ENCODE results near the gene PLGRKT. TPM values are rescaled to one million over a fixed set of nuclear protein-coding genes. Genes with fewer than 3 reads are reported as not detected.

PLGRKT gene
- total RNA-seq: 15.9 TPM
- long read RNA-seq, transcript PLGRKT-201 (6 exons, 932 nt): major isoform, 18 of 20 reads
- long read RNA-seq, partial matches to known transcripts: 1 of 20 reads
- long read RNA-seq, other reads (novel, unspliced or antisense): 1 of 20 reads

- DNase-seq: peak; percentile 98
- Histone ChIP-seq H3K9me3 (no peaks in the 10 kb centered on the region), H3K27me3 (ENCODE audit: low read depth) (no peaks in the 10 kb centered on the region), H3K4me3 (peak within 1 kb of the TSS; percentile 70), H3K4me1 (peaks cover 24% of the 10 kb centered on the region), H3K27ac (peak within 1 kb of the TSS; percentile 96), H3K36me3 (peaks cover 6% of the 10 kb centered on the region)
- intact Hi-C loops (cut with DNase I): no loop called here
- TF ChIP-seq CTCF (IDR thresholded peaks at IDR 0.05): peak; percentile 30
- ATAC-seq: peak; percentile 99 to 100
These were observed at the start of gene PLGRKT for GRCh38 chr9:5437254-5438216. Gene PLGRKT (minus strand): TSS chr9:5437925. CDS start chr9:5431977, 5,948 bp downstream.

GRCh38 chr9:5486988-5487387, 49.3 kb upstream of the PLGRKT start:
- Histone ChIP-seq H3K9me3 (no peaks in the 10 kb centered on the region), H3K36me3 (no peaks in the 10 kb centered on the region), H3K4me3 (no peak overlapping the region), H3K27me3 (ENCODE audit: low read depth) (no peaks in the 10 kb centered on the region), H3K27ac (no peak overlapping the region), H3K4me1 (peaks cover 7% of the 10 kb centered on the region)
- DNase-seq: no peak
- intact Hi-C loops (cut with DNase I): no loop called here
- no peak for TF ChIP-seq CTCF (IDR thresholded peaks at IDR 0.05)
- no peak for ATAC-seq

- Histone ChIP-seq H3K27me3 (ENCODE audit: low read depth) (no peaks in the 10 kb centered on the region), H3K27ac (no peak overlapping the region), H3K36me3 (no peaks in the 10 kb centered on the region), H3K4me1 (peaks cover 7% of the 10 kb centered on the region), H3K9me3 (no peaks in the 10 kb centered on the region), H3K4me3 (no peak overlapping the region)
- intact Hi-C loops (cut with DNase I): no loop called here
- DNase-seq: no peak
- ATAC-seq: no peak
- no peak for TF ChIP-seq CTCF (IDR thresholded peaks at IDR 0.05)
These were observed 47.8 kb upstream of the PLGRKT start for GRCh38 chr9:5485378-5486085.

GRCh38 chr9:5483306-5483705, 45.6 kb upstream of the PLGRKT start:
- no peak for TF ChIP-seq CTCF (IDR thresholded peaks at IDR 0.05)
- no peaks in the 10 kb centered on the region for H3K9me3 ChIP-seq
- no peaks in the 10 kb centered on the region for H3K4me1 ChIP-seq
- DNase-seq (no peak), ATAC-seq (no peak)
- no peaks in the 10 kb centered on the region for H3K27me3 ChIP-seq (ENCODE audit: low read depth)
- intact Hi-C loops (cut with DNase I): no loop called here
- H3K4me3 ChIP-seq: no peak overlapping the region
- H3K36me3 ChIP-seq: no peaks in the 10 kb centered on the region
- no peak overlapping the region for H3K27ac ChIP-seq

GRCh38 chr9:5482194-5482593, 44.5 kb upstream of the PLGRKT start:
- no peaks in the 10 kb centered on the region for H3K36me3 ChIP-seq
- no peak overlapping the region for H3K27ac ChIP-seq
- no peak for ATAC-seq
- no peak for DNase-seq
- no peaks in the 10 kb centered on the region for H3K27me3 ChIP-seq (ENCODE audit: low read depth)
- intact Hi-C loops (cut with DNase I): no loop called here
- TF ChIP-seq CTCF (IDR thresholded peaks at IDR 0.05): no peak
- H3K4me1 ChIP-seq: no peaks in the 10 kb centered on the region
- no peak overlapping the region for H3K4me3 ChIP-seq
- H3K9me3 ChIP-seq: no peaks in the 10 kb centered on the region
